OCI-LY7 (cell line): ENCODE data around the gene CD300LF. TPM values are rescaled to one million over a fixed set of nuclear protein-coding genes. Genes with fewer than 3 reads are reported as not detected.

Source experiments
- BruUV-seq: library from RNA; stranded (reverse); fragments of 400-500 nt; replicated peaks from 2 replicates; lab custom pipeline; 2021; lab: Mats Ljungman, UMichigan
- CTCF ChIA-PET: fragments of 300-600 bp; sonication (Branson Sonifier 250); formaldehyde crosslinking; loops from one replicate; lab custom pipeline; 2022; ENCODE audit warnings: antibody characterized with exemption; ENCODE audit not compliant: unreplicated experiment; lab: Charles Lee
- POLR2A ChIA-PET: fragments of 300-600 bp; sonication (Branson Sonifier 250); formaldehyde crosslinking; loops from one replicate; lab custom pipeline; 2022; ENCODE audit warnings: antibody characterized with exemption; lab: Charles Lee
- DNase-seq: peaks from one replicate; pipeline ENCODE4 v3.0.0-alpha.2; 2015; ENCODE audit warnings: low spot score
- H2AFZ ChIP-seq: fragments of 200-600 bp; sonication (generic), shearing (Covaris generic); 2 replicates; pipeline ENCODE4 v1.6.1; 2014; ENCODE audit warnings: mild to moderate bottlenecking, antibody characterized with exemption, low read length, moderate library complexity
- H3K27ac ChIP-seq: fragments of 200-600 bp; sonication (generic); 2 replicates; pipeline ENCODE4 v1.5.1; 2014; ENCODE audit warnings: mixed run types, low read depth, mild to moderate bottlenecking, moderate library complexity, low read length, inconsistent platforms; ENCODE audit not compliant: poor library complexity, severe bottlenecking
- H3K36me3 ChIP-seq: fragments of 200-600 bp; sonication (generic); 2 replicates; pipeline ENCODE4 v1.6.1; 2014; ENCODE audit warnings: mild to moderate bottlenecking, antibody characterized with exemption, low read length, moderate library complexity, mixed read lengths; ENCODE audit not compliant: insufficient read depth
- H3K4me1 ChIP-seq: fragments of 200-600 bp; sonication (generic); 2 replicates; pipeline ENCODE4 v1.5.1; 2014; ENCODE audit warnings: mild to moderate bottlenecking, low read length; ENCODE audit not compliant: insufficient read depth, poor library complexity, severe bottlenecking
- H3K4me2 ChIP-seq: fragments of 200-600 bp; sonication (generic); 2 replicates; pipeline ENCODE4 v1.6.1; 2014; ENCODE audit warnings: mild to moderate bottlenecking, low read length
- H3K4me3 ChIP-seq: fragments of 200-600 bp; sonication (generic); 2 replicates; pipeline ENCODE4 v1.5.1; 2014; ENCODE audit warnings: mild to moderate bottlenecking, low read depth, low read length; ENCODE audit not compliant: poor library complexity, severe bottlenecking
- H3K79me2 ChIP-seq: fragments of 200-600 bp; sonication (generic); 2 replicates; pipeline ENCODE4 v1.6.1; 2016; ENCODE audit warnings: low read depth, mild to moderate bottlenecking, low read length, moderate library complexity, mixed read lengths; ENCODE audit not compliant: insufficient read depth
- H3K9me2 ChIP-seq: fragments of 200-600 bp; sonication (generic); 2 replicates; pipeline ENCODE4 v1.6.1; 2016; ENCODE audit warnings: mild to moderate bottlenecking, low read length, mixed read lengths; ENCODE audit not compliant: insufficient read depth
- H3K9me3 ChIP-seq: fragments of 200-600 bp; sonication (generic); 2 replicates; pipeline ENCODE4 v1.6.1; 2014; ENCODE audit warnings: mild to moderate bottlenecking, mixed run types, low read length, mixed read lengths
- H4K20me1 ChIP-seq: fragments of 200-600 bp; sonication (generic); 2 replicates; pipeline ENCODE4 v1.6.1; 2014; ENCODE audit warnings: mild to moderate bottlenecking, antibody characterized with exemption, low read length, moderate library complexity, mixed read lengths; ENCODE audit not compliant: insufficient read depth
- EZH2phosphoT487 ChIP-seq: fragments of 200-600 bp; sonication (generic); IDR thresholded peaks from 2 replicates; pipeline ENCODE4 v1.6.1; 2018; ENCODE audit warnings: low read depth, borderline replicate concordance, mild to moderate bottlenecking, mixed run types, antibody characterized with exemption, low read length, moderate library complexity, mixed read lengths
- intact Hi-C: fragments of 100-400 bp; cut with micrococcal nuclease; formaldehyde crosslinking; loops from one replicate; pipeline ENCODE4 v1.10.0; 2022; ENCODE audit not compliant: unreplicated experiment
- total RNA-seq, 2 experiments: library from RNA; depleted of rRNA in 1 of 2; stranded (reverse); fragments of >200 nt in 1 of 2; shearing (Covaris generic) in 1 of 2; gene quantifications; 2 replicates each; pipeline ENCODE4 v1.2.3, GENCODE V29; 2014 to 2022
- TF ChIP-seq, protein P1 (sequence below): fragments of 200-600 bp; sonication (generic); conservative IDR thresholded peaks from 2 replicates; pipeline ENCODE4 v1.5.1; 2014; ENCODE audit warnings: mild to moderate bottlenecking, antibody characterized with exemption, low read length, moderate library complexity, mixed read lengths

CD300LF gene
- total RNA-seq, 2 experiments from 2014 or later = not detected

GRCh38 chr17:74750327-74751069 lies 37.8 kb upstream of the CD300LF start:
- Histone ChIP-seq H3K79me2 (peaks cover 26% of the 10 kb centered on the region; the same call in 1 of the 2 replicates), H3K4me2 (peak overlapping the region; percentile 87), H3K4me3 (peak overlapping the region; percentile 86), H2AFZ (no peak overlapping the region), H3K9me3 (no peaks in the 10 kb centered on the region), H4K20me1 (peaks cover 11% of the 10 kb centered on the region; the same call in 1 of the 2 replicates), H3K9me2 (no peaks in the 10 kb centered on the region), H3K4me1 (peaks cover 29% of the 10 kb centered on the region), H3K36me3 (peaks cover 27% of the 10 kb centered on the region), H3K27ac (no peak overlapping the region)
- POLR2A ChIA-PET = interaction anchor here (0.6 to 2.1 kb wide), 7 partner anchors 8 to 93 kb away, joined by 3 to 8 read pairs (median 4); no protein-coding TSS in a partner anchor
- intact Hi-C loops = no loop called here
- BruUV-seq = no TSS peak
- CTCF ChIA-PET = interaction anchor here (1.6 kb wide), 1 partner anchor 25 kb away, joined by 6 read pairs; the partner anchor contains the start of gene NAT9
- no peak for DNase-seq
- no peak for TF ChIP-seq EZH2phosphoT487
- TF ChIP-seq, protein P1, sequence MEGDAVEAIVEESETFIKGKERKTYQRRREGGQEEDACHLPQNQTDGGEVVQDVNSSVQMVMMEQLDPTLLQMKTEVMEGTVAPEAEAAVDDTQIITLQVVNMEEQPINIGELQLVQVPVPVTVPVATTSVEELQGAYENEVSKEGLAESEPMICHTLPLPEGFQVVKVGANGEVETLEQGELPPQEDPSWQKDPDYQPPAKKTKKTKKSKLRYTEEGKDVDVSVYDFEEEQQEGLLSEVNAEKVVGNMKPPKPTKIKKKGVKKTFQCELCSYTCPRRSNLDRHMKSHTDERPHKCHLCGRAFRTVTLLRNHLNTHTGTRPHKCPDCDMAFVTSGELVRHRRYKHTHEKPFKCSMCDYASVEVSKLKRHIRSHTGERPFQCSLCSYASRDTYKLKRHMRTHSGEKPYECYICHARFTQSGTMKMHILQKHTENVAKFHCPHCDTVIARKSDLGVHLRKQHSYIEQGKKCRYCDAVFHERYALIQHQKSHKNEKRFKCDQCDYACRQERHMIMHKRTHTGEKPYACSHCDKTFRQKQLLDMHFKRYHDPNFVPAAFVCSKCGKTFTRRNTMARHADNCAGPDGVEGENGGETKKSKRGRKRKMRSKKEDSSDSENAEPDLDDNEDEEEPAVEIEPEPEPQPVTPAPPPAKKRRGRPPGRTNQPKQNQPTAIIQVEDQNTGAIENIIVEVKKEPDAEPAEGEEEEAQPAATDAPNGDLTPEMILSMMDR = no peak

- no TSS peak for BruUV-seq
Measured at GRCh38 chr17:74750039-74750326, 37.3 kb upstream of the CD300LF start.

More at GRCh38 chr17:74750039-74750326, 37.3 kb upstream of the CD300LF start:
- no peak overlapping the region for H3K27ac ChIP-seq
- H4K20me1 ChIP-seq = peaks cover 11% of the 10 kb centered on the region; the same call in 1 of the 2 replicates
- no peaks in the 10 kb centered on the region for H3K9me2 ChIP-seq
- H3K4me3 ChIP-seq = peak overlapping the region; percentile 86
- ChIA-PET POLR2A (interaction anchor here (0.7 to 2.1 kb wide), 6 partner anchors 8 to 123 kb away, joined by 3 to 8 read pairs (median 4); partner anchors contain the start of gene FDXR), CTCF (interaction anchor here (1.6 kb wide), 1 partner anchor 26 kb away, joined by 6 read pairs; the partner anchor contains the start of gene NAT9)
- no peaks in the 10 kb centered on the region for H3K9me3 ChIP-seq
- peaks cover 26% of the 10 kb centered on the region; the same call in 1 of the 2 replicates for H3K79me2 ChIP-seq
- no peak overlapping the region for H2AFZ ChIP-seq
- H3K36me3 ChIP-seq = peaks cover 27% of the 10 kb centered on the region
- peaks cover 29% of the 10 kb centered on the region for H3K4me1 ChIP-seq
- no peak for DNase-seq
- no peak for TF ChIP-seq EZH2phosphoT487
- TF ChIP-seq, protein P1 = no peak
- intact Hi-C loops = no loop called here
- peak overlapping the region; percentile 87 for H3K4me2 ChIP-seq
